MCF 10A (cell line): ENCODE results near the gene IL11. TPM values are rescaled to one million over a fixed set of nuclear protein-coding genes. Genes with fewer than 3 reads are reported as not detected.

Experiments used
- BruUV-seq: library from RNA; stranded (reverse); fragments of 400-500 nt; replicated peaks from 2 replicates; lab custom pipeline; 2021; lab: Mats Ljungman, UMichigan
- CTCF ChIA-PET: fragments of 300-600 bp; sonication (Branson Sonifier 250); formaldehyde crosslinking; extraction: SDS; loops from one replicate; lab custom pipeline; 2021; ENCODE audit warnings: antibody characterized with exemption, inconsistent platforms; lab: Yijun Ruan, JAX
- POLR2A ChIA-PET: fragments of 300-600, 350-650 bp; sonication (Branson Sonifier 250); formaldehyde crosslinking; extraction: SDS; loops from one replicate; lab custom pipeline; 2020; ENCODE audit warnings: antibody characterized with exemption, inconsistent platforms; lab: Yijun Ruan, JAX
- DNase-seq: peaks from one replicate; pipeline ENCODE4 v3.0.0-alpha.2; 2018; ENCODE audit not compliant: unreplicated experiment
- H3K27ac Mint-ChIP-seq: one replicate; pipeline ENCODE4 v1.8.0; 2022; ENCODE audit warnings: mild to moderate bottlenecking, low read depth, mixed read lengths; ENCODE audit not compliant: unreplicated experiment
- H3K27me3 Mint-ChIP-seq: one replicate; pipeline ENCODE4 v1.8.0; 2022; ENCODE audit warnings: mixed read lengths; ENCODE audit not compliant: insufficient read depth, unreplicated experiment
- H3K36me3 Mint-ChIP-seq: one replicate; pipeline ENCODE4 v1.8.0; 2022; ENCODE audit warnings: mild to moderate bottlenecking, moderate library complexity, mixed read lengths; ENCODE audit not compliant: insufficient read depth, unreplicated experiment
- H3K4me1 Mint-ChIP-seq: one replicate; pipeline ENCODE4 v1.8.0; 2022; ENCODE audit warnings: mixed read lengths; ENCODE audit not compliant: insufficient read depth, unreplicated experiment
- H3K4me3 Mint-ChIP-seq: one replicate; pipeline ENCODE4 v1.8.0; 2022; ENCODE audit warnings: mild to moderate bottlenecking, moderate library complexity, mixed read lengths; ENCODE audit not compliant: unreplicated experiment
- H3K9me3 Mint-ChIP-seq: one replicate; pipeline ENCODE4 v1.8.0; 2022; ENCODE audit warnings: mixed read lengths; ENCODE audit not compliant: unreplicated experiment
- intact Hi-C: fragments of 100-400 bp; cut with micrococcal nuclease; formaldehyde crosslinking; loops from 2 replicates; pipeline ENCODE4 v1.14.1; 2022
- total RNA-seq: library from RNA; stranded (reverse); gene quantifications from 2 replicates; pipeline ENCODE4 v1.2.3, GENCODE V29; 2022
- TF ChIP-seq, protein P1 (sequence below): fragments of 200-600 bp; IDR thresholded peaks from one replicate; pipeline ENCODE4 v1.8.0; 2022; ENCODE audit warnings: antibody characterized with exemption, mild to moderate bottlenecking; ENCODE audit not compliant: unreplicated experiment

The IL11 gene
- total RNA-seq, 1 experiment from 2014 or later, result 4.2 TPM

DNA sequence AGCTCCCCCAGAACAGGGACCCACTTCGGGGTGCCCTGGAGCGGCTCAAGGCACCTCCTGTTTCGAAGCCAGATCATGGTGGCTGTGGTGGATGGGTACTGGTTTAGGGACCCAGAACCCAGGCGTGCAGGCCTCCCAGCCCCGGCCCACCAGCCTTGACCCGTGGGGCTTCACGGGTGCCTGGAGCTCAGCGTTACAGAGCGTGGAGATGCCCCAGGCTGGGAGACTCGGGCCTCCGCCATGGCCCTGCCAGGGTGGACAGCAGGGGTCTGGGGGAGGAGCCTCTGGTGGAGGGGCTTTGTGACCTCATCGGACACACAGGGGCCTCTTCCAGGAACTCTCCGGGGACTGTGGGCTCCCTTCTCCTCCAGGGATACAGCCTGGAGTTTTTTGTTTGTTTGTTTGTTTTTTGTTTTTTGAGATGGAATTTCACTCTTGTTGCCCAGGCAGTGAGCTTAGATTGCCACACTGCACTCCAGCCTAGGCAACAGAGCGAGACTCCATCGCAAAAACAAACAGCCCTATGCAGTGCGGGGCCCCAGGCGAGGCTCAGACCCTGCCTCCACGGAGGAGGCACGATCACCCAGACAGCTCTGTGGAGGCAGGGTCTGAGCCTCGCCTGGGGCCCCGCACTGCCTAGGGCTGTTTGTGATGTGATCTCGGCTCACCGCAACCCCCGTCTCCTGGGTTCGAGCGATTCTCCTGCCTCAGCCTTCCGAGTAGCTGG is 7.1 kb downstream of the IL11 start, which contains the start of gene GARIN5B:
Gene GARIN5B (minus strand): TSS at position 271 of the 727 bp plus-strand sequence. CDS start 194 bp downstream, at position 77.
- POLR2A ChIA-PET, result interaction anchor here (0.6 to 0.9 kb wide), 2 partner anchors 15 to 24 kb away, joined by 3 to 4 read pairs; partner anchors contain the start of gene KMT5C
- no peak within 1 kb of the TSS for H3K4me3 Mint-ChIP-seq
- DNase-seq, result no peak
- no peaks in the 10 kb centered on the region for H3K4me1 Mint-ChIP-seq
- CTCF ChIA-PET, result no interaction called here
- no TSS peak for BruUV-seq
- H3K27ac Mint-ChIP-seq, result no peak within 1 kb of the TSS
- no peaks in the 10 kb centered on the region for H3K36me3 Mint-ChIP-seq
- no peaks in the 10 kb centered on the region for H3K27me3 Mint-ChIP-seq
- H3K9me3 Mint-ChIP-seq, result no peaks in the 10 kb centered on the region
- TF ChIP-seq, protein P1, sequence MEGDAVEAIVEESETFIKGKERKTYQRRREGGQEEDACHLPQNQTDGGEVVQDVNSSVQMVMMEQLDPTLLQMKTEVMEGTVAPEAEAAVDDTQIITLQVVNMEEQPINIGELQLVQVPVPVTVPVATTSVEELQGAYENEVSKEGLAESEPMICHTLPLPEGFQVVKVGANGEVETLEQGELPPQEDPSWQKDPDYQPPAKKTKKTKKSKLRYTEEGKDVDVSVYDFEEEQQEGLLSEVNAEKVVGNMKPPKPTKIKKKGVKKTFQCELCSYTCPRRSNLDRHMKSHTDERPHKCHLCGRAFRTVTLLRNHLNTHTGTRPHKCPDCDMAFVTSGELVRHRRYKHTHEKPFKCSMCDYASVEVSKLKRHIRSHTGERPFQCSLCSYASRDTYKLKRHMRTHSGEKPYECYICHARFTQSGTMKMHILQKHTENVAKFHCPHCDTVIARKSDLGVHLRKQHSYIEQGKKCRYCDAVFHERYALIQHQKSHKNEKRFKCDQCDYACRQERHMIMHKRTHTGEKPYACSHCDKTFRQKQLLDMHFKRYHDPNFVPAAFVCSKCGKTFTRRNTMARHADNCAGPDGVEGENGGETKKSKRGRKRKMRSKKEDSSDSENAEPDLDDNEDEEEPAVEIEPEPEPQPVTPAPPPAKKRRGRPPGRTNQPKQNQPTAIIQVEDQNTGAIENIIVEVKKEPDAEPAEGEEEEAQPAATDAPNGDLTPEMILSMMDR, result no peak
- intact Hi-C loops, result no loop called here

DNA sequence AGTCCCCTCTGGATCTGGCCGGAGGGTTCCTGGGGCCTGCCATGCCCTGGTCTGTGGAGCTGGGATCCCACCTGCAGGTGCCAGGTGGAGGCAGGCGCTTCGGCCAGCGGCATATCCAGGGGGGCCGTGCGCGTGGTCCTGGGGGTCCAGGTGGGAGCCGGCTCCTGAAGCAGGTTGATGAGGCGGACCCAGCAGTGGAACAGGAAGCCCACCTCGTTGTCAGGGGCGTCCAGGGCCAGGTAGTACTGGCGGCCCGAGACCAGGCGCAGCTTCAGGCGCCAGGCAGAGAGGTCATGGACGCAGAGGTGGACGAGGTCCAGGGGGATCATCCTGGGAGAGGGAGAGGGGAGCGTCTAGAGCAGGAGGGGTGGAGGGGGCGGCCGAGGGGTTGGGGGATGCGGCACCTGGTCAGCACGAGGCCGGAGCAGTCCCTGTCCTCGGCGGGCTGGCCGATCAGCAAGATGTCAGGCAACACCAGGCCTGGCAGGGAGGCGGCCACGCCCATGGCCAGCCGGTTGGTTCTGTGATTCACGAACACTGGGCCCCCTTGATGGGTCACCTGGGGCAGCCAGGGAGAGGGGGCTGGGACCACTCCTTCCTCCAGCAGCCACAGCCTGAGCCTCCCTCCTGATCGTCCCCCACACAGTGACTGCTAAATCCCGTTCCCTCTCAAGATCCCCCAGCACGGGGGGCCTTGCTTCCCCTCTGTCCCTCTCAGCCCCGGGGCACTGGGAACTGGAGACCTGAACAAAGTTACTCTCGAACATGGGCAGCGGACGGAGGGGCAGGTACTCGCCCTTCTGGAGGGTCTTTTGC is 7.9 kb downstream of the IL11 start:
- no peaks in the 10 kb centered on the region for H3K4me1 Mint-ChIP-seq
- no peak for DNase-seq
- no peaks in the 10 kb centered on the region for H3K36me3 Mint-ChIP-seq
- H3K4me3 Mint-ChIP-seq, result no peak overlapping the region
- H3K9me3 Mint-ChIP-seq, result no peaks in the 10 kb centered on the region
- ChIA-PET CTCF (no interaction called here), POLR2A (interaction anchor here (1.0 to 1.2 kb wide), 3 partner anchors 9 to 25 kb away, joined by 3 to 6 read pairs (median 3); no protein-coding TSS in a partner anchor)
- H3K27me3 Mint-ChIP-seq, result peaks cover 5% of the 10 kb centered on the region
- no peak overlapping the region for H3K27ac Mint-ChIP-seq
- no TSS peak for BruUV-seq
- intact Hi-C loops, result no loop called here
- TF ChIP-seq, protein P1, result no peak

DNA sequence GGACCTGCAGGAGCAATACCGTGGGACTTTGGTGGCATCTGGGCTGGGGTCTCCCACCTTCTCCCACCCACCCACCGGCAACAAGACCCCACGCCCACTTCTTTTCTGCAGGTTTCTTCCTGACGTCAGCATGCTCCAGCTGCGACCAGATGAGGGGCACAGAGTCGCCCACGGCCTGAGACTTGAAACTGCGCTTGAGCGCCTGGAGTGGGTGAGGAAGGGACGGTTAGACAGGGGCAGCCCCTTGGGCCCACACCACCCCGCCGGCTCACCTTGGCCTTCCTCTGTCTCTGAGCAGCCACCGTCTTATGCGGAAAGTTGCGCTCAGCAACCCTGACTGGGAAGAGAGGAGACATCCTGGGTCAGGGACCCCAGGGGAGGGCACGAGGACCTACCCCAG is 9.4 kb downstream of the IL11 start:
- no TSS peak for BruUV-seq
- H3K36me3 Mint-ChIP-seq, result no peaks in the 10 kb centered on the region
- intact Hi-C loops, result no loop called here

More for the DNA sequence above, 9.4 kb downstream of the IL11 start:
- TF ChIP-seq, protein P1, result no peak
- POLR2A ChIA-PET, result interaction anchor here (1.2 kb wide), 1 partner anchor 22 kb away, joined by 3 read pairs; no protein-coding TSS in a partner anchor
- CTCF ChIA-PET, result interaction anchor here (0.8 kb wide), 1 partner anchor 60 kb away, joined by 4 read pairs; no protein-coding TSS in a partner anchor
- Mint-ChIP-seq H3K27me3 (peaks cover 13% of the 10 kb centered on the region), H3K4me1 (no peaks in the 10 kb centered on the region), H3K27ac (no peak overlapping the region), H3K9me3 (no peaks in the 10 kb centered on the region), H3K4me3 (no peak overlapping the region)
- DNase-seq, result no peak
